ELR (cell line): ENCODE measurements around the gene MRPL49.

Experiments
- DNase-seq: peaks from one replicate; pipeline ENCODE4 v3.0.0-alpha.2; 2015; ENCODE audit warnings: low read depth

MRPL49 gene

GRCh38 chr11:65102142-65103095, 19.7 kb upstream of the MRPL49 start:
- DNase-seq = no peak

- no peak for DNase-seq
Observed at GRCh38 chr11:65103476-65103875, 18.6 kb upstream of the MRPL49 start.

DNA sequence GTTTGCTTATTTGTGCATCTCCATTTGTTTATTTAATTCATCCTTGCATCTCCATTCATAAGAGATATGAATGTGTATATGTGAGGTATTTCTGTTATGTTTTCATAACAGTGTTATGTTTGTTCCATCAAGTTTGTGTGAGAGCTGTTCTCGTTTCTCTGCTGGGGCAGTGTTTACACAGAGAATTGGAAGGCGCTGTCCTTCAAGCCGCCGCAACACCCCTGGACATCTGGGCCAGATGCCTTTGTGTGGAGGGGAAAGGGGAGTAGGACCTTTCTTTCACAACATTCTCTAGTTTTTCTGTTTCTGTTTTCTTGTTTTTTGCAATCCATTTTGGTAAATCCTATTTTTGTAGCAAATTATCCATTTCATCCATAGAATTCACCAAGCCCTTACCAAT, 17.5 kb upstream of the MRPL49 start:
- DNase-seq = no peak

- DNase-seq = no peak
Observed at GRCh38 chr11:65107078-65107477, 15.0 kb upstream of the MRPL49 start.

DNA sequence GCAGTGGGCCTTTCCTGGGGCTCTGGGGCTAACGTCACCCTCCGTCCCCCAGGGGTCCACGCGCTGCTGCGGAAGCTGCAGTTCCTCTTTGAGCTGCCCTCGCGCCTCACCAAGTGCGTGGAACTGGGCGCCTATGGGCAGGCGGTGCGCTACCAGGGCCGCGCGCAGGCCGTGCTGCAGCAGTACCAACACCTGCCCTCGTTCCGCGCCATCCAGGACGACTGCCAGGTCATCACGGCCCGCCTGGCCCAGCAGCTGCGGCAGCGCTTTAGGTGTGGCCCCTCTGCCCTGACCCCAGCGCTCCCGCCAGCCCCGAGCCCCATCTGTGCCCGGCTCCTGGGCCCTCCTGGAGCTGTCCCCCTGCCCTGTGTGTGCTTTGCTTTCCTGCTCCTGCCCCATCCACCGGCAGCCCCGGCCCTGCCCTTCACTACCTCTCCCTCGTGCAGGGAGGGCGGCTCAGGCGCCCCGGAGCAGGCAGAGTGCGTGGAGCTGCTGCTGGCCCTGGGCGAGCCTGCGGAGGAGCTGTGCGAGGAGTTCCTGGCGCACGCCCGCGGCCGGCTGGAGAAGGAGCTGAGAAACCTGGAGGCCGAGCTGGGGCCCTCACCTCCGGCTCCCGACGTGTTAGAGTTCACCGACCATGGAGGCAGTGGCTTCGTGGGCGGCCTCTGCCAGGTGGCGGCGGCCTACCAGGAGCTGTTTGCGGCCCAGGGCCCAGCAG, 14.2 kb upstream of the MRPL49 start:
- no peak for DNase-seq

DNA sequence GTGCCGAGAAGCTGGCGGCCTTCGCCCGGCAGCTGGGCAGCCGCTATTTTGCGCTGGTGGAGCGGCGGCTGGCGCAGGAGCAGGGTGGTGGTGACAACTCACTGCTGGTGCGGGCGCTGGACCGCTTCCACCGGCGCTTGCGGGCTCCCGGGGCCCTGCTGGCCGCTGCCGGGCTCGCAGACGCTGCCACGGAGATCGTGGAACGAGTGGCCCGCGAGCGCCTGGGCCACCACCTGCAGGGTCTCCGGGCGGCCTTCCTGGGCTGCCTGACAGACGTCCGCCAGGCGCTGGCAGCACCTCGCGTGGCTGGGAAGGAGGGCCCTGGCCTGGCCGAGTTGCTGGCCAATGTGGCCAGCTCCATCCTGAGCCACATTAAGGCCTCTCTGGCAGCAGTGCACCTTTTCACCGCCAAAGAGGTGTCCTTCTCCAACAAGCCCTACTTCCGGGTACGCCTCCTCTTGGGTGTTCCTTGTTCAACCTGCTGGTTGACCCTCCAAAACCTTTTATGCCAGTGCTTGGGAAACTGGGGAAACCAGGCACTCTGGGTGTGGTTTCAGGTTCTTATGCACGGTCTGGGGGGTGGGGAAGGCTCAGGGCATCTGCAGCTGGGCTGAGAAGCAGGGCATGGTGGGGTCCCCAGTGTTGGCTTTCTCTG, 13.5 kb upstream of the MRPL49 start:
- no peak for DNase-seq

- DNase-seq = no peak
Observed at GRCh38 chr11:65109231-65110198, 12.6 kb upstream of the MRPL49 start.

DNA sequence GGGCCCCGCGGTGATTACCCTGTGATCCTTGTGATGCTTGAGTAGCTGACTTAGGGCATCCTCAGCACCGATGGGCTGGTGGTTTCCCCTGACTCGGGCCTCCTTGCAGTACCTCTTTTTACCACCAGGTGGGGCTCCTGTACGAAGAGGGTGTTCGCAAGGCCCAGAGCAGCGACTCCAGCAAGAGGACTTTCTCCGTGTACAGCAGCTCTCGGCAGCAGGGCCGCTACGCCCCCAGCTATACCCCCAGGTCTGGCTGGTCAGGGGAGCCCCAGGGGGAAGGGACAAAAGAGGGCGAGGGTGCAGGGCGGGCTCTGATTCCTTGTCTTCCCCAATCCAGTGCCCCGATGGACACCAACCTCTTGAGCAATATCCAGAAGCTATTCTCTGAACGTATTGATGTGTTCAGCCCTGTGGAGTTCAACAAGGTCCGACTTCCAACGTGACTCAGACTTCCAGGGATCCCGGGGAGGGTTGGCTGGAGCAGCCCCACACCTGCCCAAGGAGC, 11.7 kb upstream of the MRPL49 start:
- DNase-seq = peak; percentile 85

- DNase-seq = no peak
Observed at GRCh38 chr11:65111159-65111743, 10.9 kb upstream of the MRPL49 start.

DNA sequence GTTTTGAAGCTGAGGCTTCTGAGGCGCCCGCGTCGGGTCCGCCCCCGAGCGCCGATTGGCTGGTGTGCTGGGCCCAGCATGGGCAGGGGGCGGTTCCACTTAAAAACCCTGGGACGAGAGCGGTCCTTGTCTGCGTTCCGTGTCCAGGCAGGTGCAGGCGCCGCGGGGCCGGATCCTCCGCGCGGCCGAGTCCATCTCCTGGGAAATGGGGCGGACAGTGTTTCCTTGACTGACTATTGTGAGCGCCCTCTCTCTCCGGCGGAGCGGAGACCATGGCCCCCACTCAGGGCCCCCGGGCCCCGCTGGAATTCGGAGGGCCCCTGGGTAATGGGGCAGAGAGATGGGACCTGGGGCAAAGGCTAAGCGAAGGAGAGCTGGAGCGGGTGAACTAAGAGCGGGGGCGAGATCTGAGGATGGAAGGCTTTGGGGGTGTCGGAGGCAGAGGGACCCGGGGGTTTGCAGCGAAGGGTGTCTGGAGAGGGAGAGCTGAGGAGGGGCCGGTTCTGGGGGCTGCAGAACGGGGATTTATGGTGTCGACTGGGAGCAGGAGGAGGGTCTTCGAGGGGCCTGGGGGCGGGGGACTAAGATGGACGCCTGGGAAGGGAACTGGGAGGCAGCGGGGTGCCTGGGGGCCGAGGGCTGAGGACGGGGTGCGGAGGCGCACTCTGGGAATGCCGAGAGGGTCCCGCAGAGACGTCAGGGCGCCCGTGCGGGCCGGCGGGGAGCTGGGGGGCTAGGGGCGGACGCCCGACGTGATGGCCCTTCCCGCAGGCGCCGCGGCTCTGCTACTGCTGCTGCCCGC, 10.2 kb upstream of the MRPL49 start, which contains the start of gene TM7SF2:
TSS of gene TM7SF2 (plus strand) at position 129 of the 802 bp plus-strand sequence. CDS start at position 273, 144 bp downstream.
- peak; percentile 93 for DNase-seq

DNA sequence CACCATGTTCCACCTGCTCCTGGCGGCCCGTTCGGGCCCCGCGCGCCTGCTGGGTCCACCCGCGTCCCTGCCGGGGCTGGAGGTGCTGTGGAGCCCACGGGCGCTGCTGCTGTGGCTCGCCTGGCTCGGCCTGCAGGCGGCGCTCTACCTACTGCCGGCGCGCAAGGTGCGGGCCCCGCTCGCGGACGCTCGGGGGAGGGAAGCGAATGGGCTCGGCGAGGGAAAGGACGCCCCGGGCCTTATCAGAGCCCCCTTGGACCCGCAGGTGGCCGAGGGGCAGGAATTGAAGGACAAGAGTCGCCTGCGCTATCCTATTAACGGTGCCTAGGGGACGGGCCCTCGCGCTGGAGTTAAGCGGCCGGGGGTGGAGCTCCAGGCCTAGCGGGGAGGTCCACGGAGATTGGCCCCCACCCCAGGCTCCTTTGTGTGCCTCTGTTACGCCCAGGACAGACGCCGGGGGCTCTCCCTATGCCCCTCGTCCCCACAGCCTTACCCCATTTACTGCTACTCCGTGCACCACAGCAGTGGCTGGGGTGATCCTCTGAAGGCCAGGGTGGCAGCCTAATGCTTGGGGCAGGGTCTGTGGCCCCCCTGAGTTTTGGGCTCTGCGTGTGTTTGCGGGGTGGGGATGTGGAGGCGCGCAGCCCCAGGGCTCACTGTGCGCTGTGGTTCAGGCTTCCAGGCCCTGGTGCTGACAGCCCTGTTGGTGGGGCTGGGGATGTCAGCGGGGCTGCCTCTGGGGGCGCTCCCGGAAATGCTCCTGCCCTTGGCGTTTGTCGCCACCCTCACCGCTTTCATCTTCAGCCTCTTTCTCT, 9.4 kb upstream of the MRPL49 start:
- peak; percentile 49 for DNase-seq

GRCh38 chr11:65113361-65113756, 8.8 kb upstream of the MRPL49 start:
- peak; percentile 15 for DNase-seq

- DNase-seq = no peak
Observed at GRCh38 chr11:65113839-65114238, 8.3 kb upstream of the MRPL49 start.

GRCh38 chr11:65114538-65115171, 7.5 kb upstream of the MRPL49 start:
- no peak for DNase-seq

DNA sequence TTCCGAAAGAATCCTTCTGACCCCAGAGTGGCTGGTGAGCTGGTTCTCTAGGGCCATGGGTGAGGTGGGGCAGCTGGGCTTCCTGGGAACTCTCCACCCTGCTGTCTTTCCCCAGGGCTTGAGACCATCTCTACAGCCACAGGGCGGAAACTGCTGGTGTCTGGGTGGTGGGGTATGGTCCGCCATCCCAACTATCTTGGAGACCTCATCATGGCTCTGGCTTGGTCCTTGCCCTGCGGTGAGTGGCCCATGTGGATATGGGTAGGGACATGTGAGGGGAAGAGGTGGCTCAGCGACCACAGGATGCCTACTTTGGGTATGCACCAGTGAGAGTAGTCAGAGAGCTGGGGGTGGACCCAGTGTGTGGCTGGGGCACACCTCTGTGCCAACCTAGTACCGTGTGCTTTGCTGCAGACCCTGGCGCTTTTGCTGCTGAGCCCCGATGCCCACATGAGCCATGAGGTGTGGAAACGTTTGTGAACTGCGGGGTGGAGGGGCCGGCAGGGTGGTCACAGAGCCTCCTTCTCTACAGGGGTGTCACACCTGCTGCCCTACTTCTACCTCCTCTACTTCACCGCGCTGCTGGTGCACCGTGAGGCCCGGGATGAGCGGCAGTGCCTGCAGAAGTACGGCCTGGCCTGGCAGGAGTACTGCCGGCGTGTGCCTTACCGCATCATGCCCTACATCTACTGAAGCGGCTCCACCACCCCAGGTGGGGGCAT, 6.6 kb upstream of the MRPL49 start:
- no peak for DNase-seq

GRCh38 chr11:65116370-65117205, 5.5 kb upstream of the MRPL49 start:
- peak; percentile 74 for DNase-seq
